ENCODE results near the gene MKNK2. TPM values are rescaled to one million over a fixed set of nuclear protein-coding genes. Genes with fewer than 3 reads are reported as not detected.

Gene MKNK2
- total RNA-seq, 1 donor from 2014 or later: 97.1 TPM

- H3K36me3 Mint-ChIP-seq: peaks cover 24% of the 10 kb centered on the region
- peaks cover 5% of the 10 kb centered on the region for H3K4me1 Mint-ChIP-seq
- no peaks in the 10 kb centered on the region for H3K9me3 Mint-ChIP-seq
- no peak for DNase-seq (ENCODE audit: low spot score in 2 of 2, unreplicated experiment in 2 of 2)
- H3K27me3 Mint-ChIP-seq (ENCODE audit: low read depth): no peaks in the 10 kb centered on the region
- TF ChIP-seq, protein P1, sequence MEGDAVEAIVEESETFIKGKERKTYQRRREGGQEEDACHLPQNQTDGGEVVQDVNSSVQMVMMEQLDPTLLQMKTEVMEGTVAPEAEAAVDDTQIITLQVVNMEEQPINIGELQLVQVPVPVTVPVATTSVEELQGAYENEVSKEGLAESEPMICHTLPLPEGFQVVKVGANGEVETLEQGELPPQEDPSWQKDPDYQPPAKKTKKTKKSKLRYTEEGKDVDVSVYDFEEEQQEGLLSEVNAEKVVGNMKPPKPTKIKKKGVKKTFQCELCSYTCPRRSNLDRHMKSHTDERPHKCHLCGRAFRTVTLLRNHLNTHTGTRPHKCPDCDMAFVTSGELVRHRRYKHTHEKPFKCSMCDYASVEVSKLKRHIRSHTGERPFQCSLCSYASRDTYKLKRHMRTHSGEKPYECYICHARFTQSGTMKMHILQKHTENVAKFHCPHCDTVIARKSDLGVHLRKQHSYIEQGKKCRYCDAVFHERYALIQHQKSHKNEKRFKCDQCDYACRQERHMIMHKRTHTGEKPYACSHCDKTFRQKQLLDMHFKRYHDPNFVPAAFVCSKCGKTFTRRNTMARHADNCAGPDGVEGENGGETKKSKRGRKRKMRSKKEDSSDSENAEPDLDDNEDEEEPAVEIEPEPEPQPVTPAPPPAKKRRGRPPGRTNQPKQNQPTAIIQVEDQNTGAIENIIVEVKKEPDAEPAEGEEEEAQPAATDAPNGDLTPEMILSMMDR (IDR thresholded peaks at IDR 0.05; ENCODE audit: unreplicated experiment): no peak
- H3K4me3 Mint-ChIP-seq: no peak overlapping the region
- H3K27ac Mint-ChIP-seq: no peak overlapping the region
Observed at GRCh38 chr19:2003874-2004273, 47.2 kb downstream of the MKNK2 start.

- TF ChIP-seq, protein P1 (IDR thresholded peaks at IDR 0.05; ENCODE audit: unreplicated experiment): no peak
- H3K27me3 Mint-ChIP-seq (ENCODE audit: low read depth): no peaks in the 10 kb centered on the region
- H3K4me1 Mint-ChIP-seq: peaks cover 5% of the 10 kb centered on the region
- peaks cover 33% of the 10 kb centered on the region for H3K36me3 Mint-ChIP-seq
- no peaks in the 10 kb centered on the region for H3K9me3 Mint-ChIP-seq
- DNase-seq (ENCODE audit: low spot score in 2 of 2, unreplicated experiment in 2 of 2): no peak
- no peak overlapping the region for H3K27ac Mint-ChIP-seq
- no peak overlapping the region for H3K4me3 Mint-ChIP-seq
Observed at GRCh38 chr19:1999856-2000515, 51.1 kb downstream of the MKNK2 start.

GRCh38 chr19:1998712-1999708 lies 52.0 kb downstream of the MKNK2 start:
- Mint-ChIP-seq H3K27me3 (ENCODE audit: low read depth) (no peaks in the 10 kb centered on the region), H3K27ac (no peak overlapping the region), H3K36me3 (peaks cover 37% of the 10 kb centered on the region), H3K9me3 (no peaks in the 10 kb centered on the region), H3K4me3 (no peak overlapping the region), H3K4me1 (peaks cover 4% of the 10 kb centered on the region)
- no peak for DNase-seq (ENCODE audit: low spot score in 2 of 2, unreplicated experiment in 2 of 2)
- TF ChIP-seq, protein P1 (IDR thresholded peaks at IDR 0.05; ENCODE audit: unreplicated experiment): no peak

- TF ChIP-seq, protein P1 (IDR thresholded peaks at IDR 0.05; ENCODE audit: unreplicated experiment): no peak
- no peak for DNase-seq (ENCODE audit: low spot score in 2 of 2, unreplicated experiment in 2 of 2)
- Mint-ChIP-seq H3K4me3 (no peak overlapping the region), H3K36me3 (peaks cover 36% of the 10 kb centered on the region), H3K27me3 (ENCODE audit: low read depth) (no peaks in the 10 kb centered on the region), H3K27ac (no peak overlapping the region), H3K9me3 (no peaks in the 10 kb centered on the region), H3K4me1 (no peaks in the 10 kb centered on the region)
Observed at GRCh38 chr19:1997353-1998233, 53.5 kb downstream of the MKNK2 start.

DNA sequence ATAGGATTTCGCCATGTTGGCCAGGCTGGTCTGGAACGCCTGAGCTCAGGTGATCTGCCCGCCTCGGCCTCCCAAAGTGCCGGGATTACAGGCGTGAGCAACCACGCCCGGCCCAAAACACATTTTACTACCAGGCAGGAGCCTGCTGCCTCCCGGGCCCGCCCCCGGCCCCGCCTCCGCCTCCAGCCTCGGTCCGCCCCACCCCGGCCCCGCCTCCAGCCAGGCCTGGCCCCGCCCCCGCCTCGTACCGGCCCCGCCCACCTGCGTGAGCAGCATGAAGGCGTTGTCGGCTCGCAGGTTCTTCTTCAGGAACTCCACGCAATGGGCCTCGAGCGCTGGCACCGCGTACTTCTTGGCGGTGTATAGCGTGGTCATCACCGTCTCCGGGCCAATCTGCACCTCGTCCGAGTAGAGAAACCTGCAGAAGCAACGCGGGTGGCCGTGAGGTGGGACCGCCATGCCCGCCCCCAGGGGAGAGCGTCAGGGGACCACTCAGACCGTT lies 58.2 kb downstream of the MKNK2 start:
- Mint-ChIP-seq H3K4me3 (no peak overlapping the region), H3K36me3 (peaks cover 31% of the 10 kb centered on the region), H3K9me3 (no peaks in the 10 kb centered on the region), H3K27ac (no peak overlapping the region), H3K27me3 (ENCODE audit: low read depth) (no peaks in the 10 kb centered on the region), H3K4me1 (no peaks in the 10 kb centered on the region)
- DNase-seq (ENCODE audit: low spot score in 2 of 2, unreplicated experiment in 2 of 2): no peak
- TF ChIP-seq, protein P1 (IDR thresholded peaks at IDR 0.05; ENCODE audit: unreplicated experiment): no peak

All from mesothelial cell of epicardium (in vitro differentiated cells).